H1 (cell line): Measurements from ENCODE around the gene THAP4. TPM values are rescaled to one million over a fixed set of nuclear protein-coding genes. Genes with fewer than 3 reads are reported as not detected.

Experiments
- CTCF ChIA-PET: fragments of 300-600 bp; sonication (Branson Sonifier 250); formaldehyde crosslinking; loops from one replicate; lab custom pipeline; 2021; ENCODE audit not compliant: partially characterized antibody; lab: Charles Lee
- POLR2A ChIA-PET: fragments of 300-600 bp; sonication (Branson Sonifier 250); formaldehyde crosslinking; loops from one replicate; lab custom pipeline; 2021; ENCODE audit warnings: inconsistent platforms; ENCODE audit not compliant: partially characterized antibody; lab: Charles Lee
- DNase-seq, 2 experiments: peaks; one replicate each; pipeline versions ENCODE4 v3.0.0 to v3.0.0-alpha.2; 2010 to 2022; ENCODE audit warnings: low spot score in 2 of 2, low read depth in 1 of 2, mixed read lengths in 1 of 2
- FAIRE-seq: peaks from 2 replicates; lab custom pipeline; 2011; peaks lifted over from hg19 to GRCh38; lab: Jason Lieb, UNC
- H2AFZ ChIP-seq: 2 replicates; pipeline ENCODE4 v1.8.1; 2012; ENCODE audit warnings: low read length, inconsistent platforms
- H2AK5ac ChIP-seq: 2 replicates; pipeline ENCODE4 v1.6.1; 2013; ENCODE audit warnings: low read depth, low read length
- H2BK120ac ChIP-seq: replicated peaks from 2 replicates; pipeline ENCODE3; 2013; ENCODE audit warnings: low read depth, low read length, inconsistent platforms
- H2BK12ac ChIP-seq: 2 replicates; pipeline ENCODE4 v1.6.1; 2013; ENCODE audit warnings: low read depth, low read length
- H2BK15ac ChIP-seq: 2 replicates; pipeline ENCODE4 v1.6.1; 2013; ENCODE audit warnings: low read length
- H2BK20ac ChIP-seq: 2 replicates; pipeline ENCODE4 v1.6.1; 2013; ENCODE audit warnings: low read length
- H2BK5ac ChIP-seq: 2 replicates; pipeline ENCODE4 v1.6.1; 2013; ENCODE audit warnings: low read depth, low read length
- H3K14ac ChIP-seq: 2 replicates; pipeline ENCODE4 v1.6.1; 2013; ENCODE audit warnings: inconsistent platforms; ENCODE audit not compliant: insufficient read length
- H3K18ac ChIP-seq: 2 replicates; pipeline ENCODE4 v1.6.1; 2013; ENCODE audit warnings: low read length; ENCODE audit errors: extremely low read depth
- H3K23ac ChIP-seq: 2 replicates; pipeline ENCODE4 v1.6.1; 2013; ENCODE audit warnings: inconsistent platforms; ENCODE audit not compliant: insufficient read length
- H3K23me2 ChIP-seq: 2 replicates; pipeline ENCODE4 v1.6.1; 2013; ENCODE audit warnings: low read depth, low read length
- H3K27ac ChIP-seq: 2 replicates; pipeline ENCODE4 v1.6.1; 2011; ENCODE audit warnings: low read depth, low read length, inconsistent platforms
- H3K27me3 ChIP-seq, 4 experiments: replicated peaks in 1 of 4; 1 replicate in 1 of 4; 2 replicates in 3 of 4; pipeline versions ENCODE4 v1.6.1 to v1.8.1; 2011 to 2013; ENCODE audit warnings: low read length in 3 of 4, mild to moderate bottlenecking in 3 of 4, inconsistent platforms in 2 of 4, mixed read lengths in 2 of 4, moderate library complexity in 1 of 4; ENCODE audit not compliant: control insufficient read depth in 3 of 4, insufficient read depth in 3 of 4; ENCODE audit errors: extremely low read depth in 1 of 4
- H3K36me3 ChIP-seq, 4 experiments: 2 replicates each; pipeline versions ENCODE4 v1.6.1 to v1.8.1; 2011 to 2013; ENCODE audit warnings: mild to moderate bottlenecking in 4 of 4, low read length in 3 of 4, moderate library complexity in 2 of 4, control low read depth in 1 of 4, inconsistent platforms in 1 of 4; ENCODE audit not compliant: insufficient read depth in 4 of 4, control insufficient read depth in 2 of 4
- H3K4ac ChIP-seq: replicated peaks from 2 replicates; pipeline ENCODE3; 2013; ENCODE audit warnings: low read length, low read depth, mixed read lengths, inconsistent platforms; ENCODE audit not compliant: insufficient read length
- H3K4me1 ChIP-seq, 4 experiments: replicated peaks in 1 of 4; 1 replicate in 1 of 4; 2 replicates in 3 of 4; pipeline versions ENCODE4 v1.6.1 to v1.8.1; 2011 to 2013; ENCODE audit warnings: low read length in 3 of 4, inconsistent platforms in 2 of 4, mixed read lengths in 1 of 4; ENCODE audit not compliant: insufficient read depth in 4 of 4, control insufficient read depth in 3 of 4
- H3K4me2 ChIP-seq, 2 experiments: 2 replicates each; pipeline versions ENCODE4 v1.6.1 to v1.8.1; 2011 to 2013; ENCODE audit warnings: low read depth in 2 of 2, low read length in 2 of 2, control low read depth in 1 of 2, inconsistent platforms in 1 of 2, mild to moderate bottlenecking in 1 of 2; ENCODE audit not compliant: insufficient read depth in 1 of 2
- H3K4me3 ChIP-seq, 4 experiments: fragments of 200-600, 300-600 bp in 1 of 4; sonication (generic), shearing (Covaris generic), sonication (Bioruptor Twin) in 1 of 4; 2 replicates each; pipeline versions ENCODE4 v1.5.1 to v1.8.1; 2011 to 2016; ENCODE audit warnings: low read length in 4 of 4, low read depth in 3 of 4, control low read depth in 2 of 4, inconsistent platforms in 2 of 4, mild to moderate bottlenecking in 2 of 4, mixed read lengths in 1 of 4, moderate library complexity in 1 of 4; ENCODE audit not compliant: insufficient read depth in 2 of 4; ENCODE audit errors: extremely low read depth in 1 of 4
- H3K56ac ChIP-seq: replicated peaks from 2 replicates; pipeline ENCODE3; 2013; ENCODE audit warnings: low read depth, mild to moderate bottlenecking, mixed read lengths, low read length, inconsistent platforms; ENCODE audit not compliant: insufficient read length
- H3K79me1 ChIP-seq: 2 replicates; pipeline ENCODE4 v1.6.1; 2013; ENCODE audit warnings: low read depth, low read length, control low read depth
- H3K79me2 ChIP-seq, 2 experiments: 2 replicates each; pipeline versions ENCODE4 v1.6.1 to v1.8.1; 2012 to 2013; ENCODE audit warnings: low read length in 2 of 2, mild to moderate bottlenecking in 2 of 2, inconsistent platforms in 1 of 2; ENCODE audit not compliant: insufficient read depth in 2 of 2, control insufficient read depth in 1 of 2
- H3K9ac ChIP-seq, 4 experiments: replicated peaks in 1 of 4; 1 replicate in 1 of 4; 2 replicates in 3 of 4; pipeline versions ENCODE4 v1.6.1 to v1.8.1; 2011 to 2013; ENCODE audit warnings: low read depth in 3 of 4, low read length in 3 of 4, control low read depth in 2 of 4, mild to moderate bottlenecking in 2 of 4, moderate library complexity in 2 of 4, inconsistent platforms in 1 of 4; ENCODE audit errors: extremely low read depth in 1 of 4
- H3K9me3 ChIP-seq, 2 experiments: 2 replicates each; pipeline versions ENCODE4 v1.6.1 to v1.8.1; 2012 to 2013; ENCODE audit warnings: mild to moderate bottlenecking in 2 of 2, moderate library complexity in 2 of 2, control low read depth in 1 of 2, inconsistent platforms in 1 of 2, low read depth in 1 of 2, low read length in 1 of 2, mixed read lengths in 1 of 2; ENCODE audit not compliant: insufficient read depth in 2 of 2
- H4K20me1 ChIP-seq, 2 experiments: replicated peaks in 1 of 2; 2 replicates each; pipeline versions ENCODE3 to v1.8.1; 2011 to 2013; ENCODE audit warnings: inconsistent platforms in 2 of 2, low read length in 2 of 2, mild to moderate bottlenecking in 1 of 2; ENCODE audit not compliant: insufficient read depth in 2 of 2, control insufficient read depth in 1 of 2
- H4K5ac ChIP-seq: 2 replicates; pipeline ENCODE4 v1.6.1; 2013; ENCODE audit warnings: low read length, low read depth, mixed read lengths, inconsistent platforms; ENCODE audit not compliant: insufficient read length
- H4K8ac ChIP-seq: 2 replicates; pipeline ENCODE4 v1.8.0; 2013; ENCODE audit warnings: mild to moderate bottlenecking, moderate library complexity, low read length, inconsistent platforms; ENCODE audit not compliant: insufficient read depth; ENCODE audit errors: extremely low read depth
- H4K91ac ChIP-seq: replicated peaks from 2 replicates; pipeline ENCODE3; 2013; ENCODE audit warnings: low read length, mixed read lengths, inconsistent platforms; ENCODE audit not compliant: insufficient read length
- BACH1 ChIP-seq: IDR thresholded peaks from 2 replicates; pipeline ENCODE4 v1.6.1; 2012; ENCODE audit warnings: low read length, improper control_type of control experiment
- HDAC2 ChIP-seq, 2 experiments: fragments of 300-600 bp in 1 of 2; sonication (generic) in 1 of 2; IDR thresholded peaks; 2 replicates each; pipeline ENCODE4 v1.6.1; 2011 to 2012; ENCODE audit warnings: low read depth in 2 of 2, low read length in 2 of 2, mild to moderate bottlenecking in 2 of 2, moderate library complexity in 2 of 2, borderline replicate concordance in 1 of 2, inconsistent platforms in 1 of 2
- KDM4A ChIP-seq: IDR thresholded peaks from one replicate; pipeline ENCODE4 v1.7.1; 2012; ENCODE audit warnings: low read depth, mild to moderate bottlenecking, moderate library complexity, low read length, inconsistent platforms; ENCODE audit not compliant: severe bottlenecking
- MAFK ChIP-seq: IDR thresholded peaks from 2 replicates; pipeline ENCODE4 v1.6.1; 2012; ENCODE audit warnings: low read depth, mild to moderate bottlenecking, improper control_type of control experiment, low read length
- NANOG ChIP-seq: IDR thresholded peaks from 2 replicates; pipeline ENCODE4 v1.6.1; 2011; ENCODE audit warnings: low read length, low read depth, mild to moderate bottlenecking, inconsistent platforms; ENCODE audit not compliant: insufficient read depth, poor library complexity, severe bottlenecking
- RBBP5 ChIP-seq: IDR thresholded peaks from 2 replicates; pipeline ENCODE4 v1.7.1; 2012; ENCODE audit warnings: low read depth, mild to moderate bottlenecking, inconsistent platforms, low read length, moderate library complexity, borderline replicate concordance
- RXRA ChIP-seq: IDR thresholded peaks from 2 replicates; pipeline ENCODE4 v1.6.1; 2011; ENCODE audit warnings: low read depth, mild to moderate bottlenecking, low read length, moderate library complexity; ENCODE audit not compliant: insufficient read depth
- TAF1 ChIP-seq: IDR thresholded peaks from 2 replicates; pipeline ENCODE4 v1.6.1; 2011; ENCODE audit warnings: mild to moderate bottlenecking, low read depth, low read length
- TCF12 ChIP-seq: IDR thresholded peaks from 2 replicates; pipeline ENCODE4 v1.6.1; 2011; ENCODE audit warnings: low read depth, mild to moderate bottlenecking, low read length
- USF2 ChIP-seq: IDR thresholded peaks from 2 replicates; pipeline ENCODE4 v1.6.1; 2011; ENCODE audit warnings: low read length, improper control_type of control experiment
- WGBS, 2 experiments: shearing (Covaris generic) in 1 of 2; methylation state at CpG; one replicate each; pipeline versions ENCODE4 v1.1.6 to v1.1.7; 2013 to 2015; ENCODE audit warnings: low lambda C conversion rate in 2 of 2, mixed read lengths in 2 of 2, inconsistent platforms in 1 of 2, low coverage in 1 of 2, missing lambda C conversion rate in 1 of 2; ENCODE audit not compliant: insufficient replicate concordance in 2 of 2, insufficient coverage in 1 of 2, insufficient read length in 1 of 2; ENCODE audit errors: extremely low coverage in 1 of 2, missing lambda C conversion rate in 1 of 2; 5-methylcytosine and 5-hydroxymethylcytosine counted together
- polyA plus RNA-seq, 7 experiments: library from polyadenylated mRNA; depleted of rRNA in 3 of 7; stranded (reverse) in 5 of 7; unstranded in 2 of 7; fragments of >200 nt in 5 of 7; fragments of 200-250 nt in 2 of 7; gene quantifications; 1 replicate in 5 of 7; 2 replicates in 1 of 7; 4 replicates in 1 of 7; pipeline versions ENCODE4 v1.2.1 to v1.2.3, GENCODE V29; 2011 to 2013; ENCODE audit warnings: missing spikeins in 2 of 7, mixed read lengths in 2 of 7
- total RNA-seq: library from RNA; stranded (reverse); fragmentation: NEBNext Ultra II Directional; extraction: Animal tissue kit (Norgen Biotek cat#: 25700); gene quantifications from 2 replicates; pipeline ENCODE4 v1.2.1, GENCODE V29; 2021
- TF ChIP-seq, protein P1 (sequence below): IDR thresholded peaks from 2 replicates; pipeline ENCODE4 v1.6.1; 2012; ENCODE audit warnings: inconsistent platforms

Gene THAP4
- total and polyA plus RNA-seq, 2 of the 8 experiments (the other 6 are each of a cell fraction or from before 2014, with no cell fraction given), result 78.9 to 83.6 TPM

GRCh38 chr2:241607162-241607885 is 29.6 kb downstream of the THAP4 start:
- Histone ChIP-seq H3K4me1 (no peaks in the 10 kb centered on the region), H3K23ac (no peak overlapping the region), H2AFZ (no peak overlapping the region), H3K27me3 (no peaks in the 10 kb centered on the region), H2BK12ac (no peak overlapping the region), H3K79me1 (peaks cover 2% of the 10 kb centered on the region; the same call in 1 of the 2 replicates), H3K4me3 (no peak overlapping the region), H2BK15ac (no peak overlapping the region), H3K9ac (no peak overlapping the region), H4K91ac (no peak overlapping the region), H4K8ac (no peak overlapping the region; the same call in 1 of the 2 replicates), H3K9me3 (no peaks in the 10 kb centered on the region), H3K4ac (no peak overlapping the region), H3K18ac (no peak overlapping the region), H3K79me2 (peaks cover 6 to 15% of the 10 kb centered on the region in 2 experiments), H3K4me2 (no peak overlapping the region), H3K27ac (no peak overlapping the region), H2BK120ac (no peak overlapping the region), H3K14ac (no peak overlapping the region), H2BK5ac (no peak overlapping the region), H2AK5ac (no peak overlapping the region), H3K56ac (no peak overlapping the region), H4K20me1 (peaks cover 0 to 6% of the 10 kb centered on the region in 2 experiments), H3K36me3 (peaks cover 0 to 4% (median 3%) of the 10 kb centered on the region in 4 experiments; a peak in 7 of 8 replicates), H4K5ac (no peak overlapping the region), H3K23me2 (peaks cover 5% of the 10 kb centered on the region; the same call in 1 of the 2 replicates), H2BK20ac (no peak overlapping the region)
- CTCF ChIA-PET, result interaction anchor here (3.8 kb wide), 1 partner anchor 9 kb away, joined by 18 read pairs; no protein-coding TSS in a partner anchor
- POLR2A ChIA-PET, result no interaction called here
- no peak for DNase-seq
- no peak for FAIRE-seq
- 91% methylated on average over 27 of the region's 27 CpGs; no CpG with 5 or more reads in 1 of the 2 experiments for WGBS, 2 experiments
- no peak for TF ChIP-seq RXRA
- no peak for TF ChIP-seq NANOG
- TF ChIP-seq RBBP5, result no peak
- TF ChIP-seq BACH1, result no peak
- no peak for TF ChIP-seq TCF12
- TF ChIP-seq TAF1, result no peak
- TF ChIP-seq MAFK, result no peak
- TF ChIP-seq KDM4A, result no peak
- no peak for TF ChIP-seq USF2
- TF ChIP-seq HDAC2 (IDR thresholded peaks at IDR 0.05; ENCODE audit: borderline replicate concordance in 1 of 2, low read depth in 2 of 2, low read length in 2 of 2), result no peak
- TF ChIP-seq, protein P1, sequence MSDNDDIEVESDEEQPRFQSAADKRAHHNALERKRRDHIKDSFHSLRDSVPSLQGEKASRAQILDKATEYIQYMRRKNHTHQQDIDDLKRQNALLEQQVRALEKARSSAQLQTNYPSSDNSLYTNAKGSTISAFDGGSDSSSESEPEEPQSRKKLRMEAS, result no peak
